ENCODE measurements around the gene DGKQ.

DNA sequence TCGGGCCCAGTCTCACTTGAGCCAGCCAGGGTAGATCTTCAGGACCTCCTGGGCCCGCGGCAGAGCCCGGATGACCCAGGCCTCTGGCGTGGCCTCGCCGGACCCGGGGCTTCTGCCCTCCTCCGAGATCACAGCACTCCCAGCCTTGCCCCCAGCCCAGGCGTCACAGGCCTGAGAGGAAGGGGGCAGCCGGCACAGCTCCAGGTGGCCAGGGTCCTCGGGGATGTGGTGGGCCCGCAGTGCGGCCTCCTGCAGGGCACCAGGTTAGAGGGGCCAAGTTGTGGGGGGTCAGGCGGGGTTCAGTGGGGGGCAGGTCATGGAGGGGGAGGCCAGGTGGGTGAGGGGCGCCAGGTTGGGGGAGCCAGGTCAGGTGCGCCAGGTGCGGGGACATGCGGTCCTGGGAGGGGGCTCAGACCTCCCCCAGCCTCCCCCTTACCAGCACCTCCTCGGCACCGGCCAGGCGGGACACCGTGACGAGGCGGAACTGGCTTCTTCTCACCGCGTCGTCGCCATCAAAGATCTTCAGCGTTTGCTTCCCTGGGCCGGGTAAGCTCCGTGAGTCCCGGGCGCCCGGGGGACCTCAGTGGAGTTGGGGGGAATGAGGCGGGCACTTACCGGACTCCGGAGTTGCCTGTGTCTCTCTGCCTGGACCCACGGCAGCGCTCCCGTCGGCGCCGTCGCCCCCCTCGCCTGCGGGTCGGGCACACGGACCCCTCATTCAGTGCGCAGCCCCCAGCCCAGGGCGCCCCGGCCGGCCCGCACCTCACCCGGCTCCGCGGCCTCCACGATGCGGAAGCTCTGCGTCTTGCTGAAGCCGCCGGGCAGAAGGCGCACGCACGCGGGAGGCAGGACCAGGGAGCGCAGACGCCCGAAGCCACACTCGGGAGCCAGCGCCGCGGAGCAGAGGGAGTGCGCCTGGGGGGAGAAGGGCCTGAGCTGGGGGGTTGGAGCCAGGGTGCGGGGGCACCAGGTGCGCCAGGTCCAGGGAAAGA is 6.0 kb downstream of the DGKQ start:
- TF ChIP-seq SUZ12 (IDR thresholded peaks at IDR 0.05; ENCODE audit: extremely low read depth, insufficient read depth, insufficient read length), result no peak
- TF ChIP-seq ZNF274 (IDR thresholded peaks at IDR 0.05; ENCODE audit: low read depth, low read length), result no peak
- no peak for TF ChIP-seq YY1 (IDR thresholded peaks at IDR 0.05; ENCODE audit: insufficient read depth, insufficient read length)

Measured in NT2/D1 (cell line).